Sigmoid colon (tissue), 7 donors: ENCODE results near the gene ZNF365. TPM values are rescaled to one million over a fixed set of nuclear protein-coding genes. Genes with fewer than 3 reads are reported as not detected.

Experiments used
- DNase-seq: peaks from one replicate; pipeline ENCODE4 v3.0.0-alpha.2; 2019
- H3K27ac ChIP-seq, 4 donors: fragments of 200-600 bp; sonication (generic); one replicate each; pipeline ENCODE4 v1.5.1; 2016 to 2019; ENCODE audit warnings: mild to moderate bottlenecking in 1 of 4
- H3K27me3 ChIP-seq, 3 donors: fragments of 200-600 bp; sonication (generic); one replicate each; pipeline ENCODE4 v1.5.1; 2019; ENCODE audit warnings: mild to moderate bottlenecking in 1 of 3
- H3K36me3 ChIP-seq, 4 donors: fragments of 200-600 bp; sonication (generic); one replicate each; pipeline ENCODE4 v1.5.1; 2016 to 2019
- H3K4me1 ChIP-seq, 4 donors: fragments of 200-600 bp; sonication (generic); one replicate each; pipeline ENCODE4 v1.5.1; 2017 to 2019
- H3K4me3 ChIP-seq, 4 donors: fragments of 200-600 bp; sonication (generic); one replicate each; pipeline ENCODE4 v1.5.1; 2017 to 2019; ENCODE audit warnings: mild to moderate bottlenecking in 2 of 4, moderate library complexity in 1 of 4
- H3K9me3 ChIP-seq, 4 donors: fragments of 200-600 bp in 3 of 4; sonication (generic) in 3 of 4; one replicate each; pipeline versions ENCODE4 v1.5.1 to v1.6.1; 2013 to 2019
- EP300 ChIP-seq, 4 donors: sonication (generic); formaldehyde crosslinking; IDR thresholded peaks; one replicate each; pipeline ENCODE4 v1.6.1; 2017; ENCODE audit warnings: antibody characterized with exemption in 4 of 4
- POLR2A ChIP-seq, 2 donors: fragments of 450-650 bp; IDR thresholded peaks; one replicate each; pipeline ENCODE4 v1.6.1; 2016; ENCODE audit warnings: antibody characterized with exemption in 2 of 2, mild to moderate bottlenecking in 2 of 2, moderate library complexity in 2 of 2
- POLR2AphosphoS5 ChIP-seq, 4 donors: sonication (generic); formaldehyde crosslinking; IDR thresholded peaks; one replicate each; pipeline ENCODE4 v1.6.1; 2017; ENCODE audit warnings: antibody characterized with exemption in 4 of 4
- WGBS, 2 donors: extraction: QIAGEN DNeasy Blood & Tissue Kit; methylation state at CpG; one replicate each; pipeline ENCODE4 v1.1.7; 2013; 5-methylcytosine and 5-hydroxymethylcytosine counted together
- intact Hi-C: fragments of 100-400 bp; cut with DNase I; formaldehyde crosslinking; loops from one replicate; pipeline ENCODE4 v1.15.1; 2023
- polyA plus RNA-seq, 3 donors: library from polyadenylated mRNA; stranded (reverse); fragments of 200-250 nt; gene quantifications; one replicate each; pipeline ENCODE4 v1.2.3, GENCODE V29; 2013
- small RNA-seq, 3 donors: library from RNA; depleted of rRNA; stranded (forward); fragments of <200 nt; gene quantifications; one replicate each; pipeline ENCODE3, GENCODE V24; 2016
- total RNA-seq, 4 donors: library from RNA; depleted of rRNA; stranded (reverse); fragments of >200 nt; gene quantifications; one replicate each; pipeline ENCODE4 v1.1.0, GENCODE V29; 2016
- TF ChIP-seq, protein P1 (sequence below), 4 experiments: fragments of 450-650 bp in 3 of 4; fragments of 200-600 bp in 1 of 4; IDR thresholded peaks; one replicate each; pipeline ENCODE4 v1.5.1; 2016 to 2019; ENCODE audit warnings: antibody characterized with exemption in 4 of 4, mild to moderate bottlenecking in 3 of 4, moderate library complexity in 2 of 4
- donor health status: healthy with polysubstance abuse.
- donor health status: Bipolar disorder and iron deficiency.
- donor health status: healthy.

ZNF365 gene
- total and polyA plus RNA-seq, 7 donors: 0.16 to 0.82 (median 0.38) TPM; not detected in 3

DNA sequence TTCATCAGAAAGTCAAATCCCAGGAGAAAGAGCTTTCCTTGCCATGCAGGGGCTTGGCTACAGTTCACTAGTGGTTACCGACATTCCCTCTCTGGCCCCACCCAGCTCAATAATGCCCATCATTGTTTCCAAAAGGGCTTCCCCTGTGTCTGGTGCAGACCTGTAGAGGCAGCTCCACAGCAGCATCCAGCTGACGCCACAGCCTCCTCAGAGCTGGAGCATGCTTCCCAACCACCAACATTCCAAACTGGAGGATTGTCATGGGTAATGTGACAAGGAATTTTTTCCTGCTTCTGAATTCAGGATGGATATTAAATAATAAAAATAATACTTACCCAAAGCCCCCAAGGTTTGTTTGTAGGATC lies 77.4 kb downstream of the ZNF365 start:
- no peak overlapping the region for H3K27ac ChIP-seq
- no peaks in the 10 kb centered on the region for H3K36me3 ChIP-seq
- no peak for DNase-seq
- WGBS, 2 donors: 59 to 67% methylated on average over 2 of the region's 2 CpGs
- no peaks in the 10 kb centered on the region for H3K9me3 ChIP-seq
- H3K4me3 ChIP-seq: no peak overlapping the region
- no peak for TF ChIP-seq POLR2A (IDR thresholded peaks at IDR 0.05)
- TF ChIP-seq, protein P1, sequence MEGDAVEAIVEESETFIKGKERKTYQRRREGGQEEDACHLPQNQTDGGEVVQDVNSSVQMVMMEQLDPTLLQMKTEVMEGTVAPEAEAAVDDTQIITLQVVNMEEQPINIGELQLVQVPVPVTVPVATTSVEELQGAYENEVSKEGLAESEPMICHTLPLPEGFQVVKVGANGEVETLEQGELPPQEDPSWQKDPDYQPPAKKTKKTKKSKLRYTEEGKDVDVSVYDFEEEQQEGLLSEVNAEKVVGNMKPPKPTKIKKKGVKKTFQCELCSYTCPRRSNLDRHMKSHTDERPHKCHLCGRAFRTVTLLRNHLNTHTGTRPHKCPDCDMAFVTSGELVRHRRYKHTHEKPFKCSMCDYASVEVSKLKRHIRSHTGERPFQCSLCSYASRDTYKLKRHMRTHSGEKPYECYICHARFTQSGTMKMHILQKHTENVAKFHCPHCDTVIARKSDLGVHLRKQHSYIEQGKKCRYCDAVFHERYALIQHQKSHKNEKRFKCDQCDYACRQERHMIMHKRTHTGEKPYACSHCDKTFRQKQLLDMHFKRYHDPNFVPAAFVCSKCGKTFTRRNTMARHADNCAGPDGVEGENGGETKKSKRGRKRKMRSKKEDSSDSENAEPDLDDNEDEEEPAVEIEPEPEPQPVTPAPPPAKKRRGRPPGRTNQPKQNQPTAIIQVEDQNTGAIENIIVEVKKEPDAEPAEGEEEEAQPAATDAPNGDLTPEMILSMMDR (IDR thresholded peaks at IDR 0.05): no peak
- TF ChIP-seq POLR2AphosphoS5 (IDR thresholded peaks at IDR 0.05): no peak
- no peak for TF ChIP-seq EP300 (IDR thresholded peaks at IDR 0.05)
- intact Hi-C loops: no loop called here
- H3K4me1 ChIP-seq: peaks cover 0 to 15% (median 6%) of the 10 kb centered on the region in 4 donors
- H3K27me3 ChIP-seq: no peaks in the 10 kb centered on the region

Small RNA genes lying within 50 kb of the gene (small RNA-seq; reads per million reads assigned to genes)
- gene RN7SL591P: 0 reads per million in 3 donors

Other genes with a start within 250 kb of the ZNF365 start
- gene RTKN2, start 105.5 kb upstream of the ZNF365 start, total RNA-seq: not detected
- gene RTKN2, start 105.5 kb upstream of the ZNF365 start, polyA plus RNA-seq: 1 to 10 TPM in 2 of 3 donors, under 1 TPM in 1; 0.60 to 2.0 (median 1.2) TPM